ENCODE measurements around the gene GJD3. TPM values are rescaled to one million over a fixed set of nuclear protein-coding genes. Genes with fewer than 3 reads are reported as not detected.

Gene GJD3
- total and polyA plus RNA-seq, 9 of the 15 experiments (the other 6 are each of a cell fraction or from before 2014, with no cell fraction given) = 0.17 to 0.38 TPM; not detected in 7

DNA sequence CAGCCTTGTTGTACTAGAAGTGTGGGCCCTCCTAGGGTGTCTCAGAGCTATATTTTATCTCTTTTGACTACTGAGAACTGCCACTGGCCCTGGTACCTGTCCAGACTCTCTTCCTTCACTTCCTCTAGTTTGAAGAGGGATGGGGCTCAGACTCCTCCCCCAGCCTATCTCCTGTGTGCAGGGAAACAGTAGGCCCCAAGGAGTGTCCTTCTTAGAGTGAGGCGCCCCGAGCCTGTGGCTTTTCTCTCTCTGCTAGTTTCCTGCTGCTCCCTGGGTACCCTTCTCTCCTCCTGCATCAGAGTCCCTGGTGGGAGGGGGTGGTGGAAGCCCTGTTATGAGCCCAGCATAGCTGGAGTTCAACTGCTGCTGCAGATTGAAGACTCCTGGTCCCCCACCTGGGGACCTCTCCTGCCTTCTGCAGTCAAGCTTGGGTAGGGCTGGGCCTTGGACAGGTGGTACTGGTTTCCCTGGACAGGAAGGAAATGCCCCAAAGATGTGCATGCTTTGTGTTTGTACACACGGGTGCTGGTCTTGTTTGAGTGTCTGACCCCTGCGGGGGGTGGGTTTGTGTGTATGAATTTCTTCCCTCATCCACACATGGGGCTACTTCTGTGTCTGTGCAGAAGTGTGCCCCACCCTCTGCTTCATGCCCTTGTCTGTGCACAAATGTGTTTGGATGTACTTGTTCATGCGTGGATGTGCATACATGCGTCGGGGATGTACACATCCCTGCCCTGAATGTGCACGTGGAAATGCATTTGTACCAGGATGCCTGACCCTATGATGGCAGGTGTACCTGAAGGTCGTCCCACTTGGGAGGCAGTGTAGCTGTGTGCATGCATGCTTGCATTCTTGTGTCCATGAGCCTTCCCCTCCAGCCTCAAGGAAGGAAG, 48.6 kb downstream of the GJD3 start (continued):
- TF ChIP-seq, protein P1, sequence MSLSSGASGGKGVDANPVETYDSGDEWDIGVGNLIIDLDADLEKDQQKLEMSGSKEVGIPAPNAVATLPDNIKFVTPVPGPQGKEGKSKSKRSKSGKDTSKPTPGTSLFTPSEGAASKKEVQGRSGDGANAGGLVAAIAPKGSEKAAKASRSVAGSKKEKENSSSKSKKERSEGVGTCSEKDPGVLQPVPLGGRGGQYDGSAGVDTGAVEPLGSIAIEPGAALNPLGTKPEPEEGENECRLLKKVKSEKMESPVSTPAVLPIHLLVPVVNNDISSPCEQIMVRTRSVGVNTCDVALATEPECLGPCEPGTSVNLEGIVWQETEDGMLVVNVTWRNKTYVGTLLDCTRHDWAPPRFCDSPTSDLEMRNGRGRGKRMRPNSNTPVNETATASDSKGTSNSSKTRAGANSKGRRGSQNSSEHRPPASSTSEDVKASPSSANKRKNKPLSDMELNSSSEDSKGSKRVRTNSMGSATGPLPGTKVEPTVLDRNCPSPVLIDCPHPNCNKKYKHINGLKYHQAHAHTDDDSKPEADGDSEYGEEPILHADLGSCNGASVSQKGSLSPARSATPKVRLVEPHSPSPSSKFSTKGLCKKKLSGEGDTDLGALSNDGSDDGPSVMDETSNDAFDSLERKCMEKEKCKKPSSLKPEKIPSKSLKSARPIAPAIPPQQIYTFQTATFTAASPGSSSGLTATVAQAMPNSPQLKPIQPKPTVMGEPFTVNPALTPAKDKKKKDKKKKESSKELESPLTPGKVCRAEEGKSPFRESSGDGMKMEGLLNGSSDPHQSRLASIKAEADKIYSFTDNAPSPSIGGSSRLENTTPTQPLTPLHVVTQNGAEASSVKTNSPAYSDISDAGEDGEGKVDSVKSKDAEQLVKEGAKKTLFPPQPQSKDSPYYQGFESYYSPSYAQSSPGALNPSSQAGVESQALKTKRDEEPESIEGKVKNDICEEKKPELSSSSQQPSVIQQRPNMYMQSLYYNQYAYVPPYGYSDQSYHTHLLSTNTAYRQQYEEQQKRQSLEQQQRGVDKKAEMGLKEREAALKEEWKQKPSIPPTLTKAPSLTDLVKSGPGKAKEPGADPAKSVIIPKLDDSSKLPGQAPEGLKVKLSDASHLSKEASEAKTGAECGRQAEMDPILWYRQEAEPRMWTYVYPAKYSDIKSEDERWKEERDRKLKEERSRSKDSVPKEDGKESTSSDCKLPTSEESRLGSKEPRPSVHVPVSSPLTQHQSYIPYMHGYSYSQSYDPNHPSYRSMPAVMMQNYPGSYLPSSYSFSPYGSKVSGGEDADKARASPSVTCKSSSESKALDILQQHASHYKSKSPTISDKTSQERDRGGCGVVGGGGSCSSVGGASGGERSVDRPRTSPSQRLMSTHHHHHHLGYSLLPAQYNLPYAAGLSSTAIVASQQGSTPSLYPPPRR (CRISPR knock-in tag; IDR thresholded peaks at IDR 0.05; ENCODE audit: borderline replicate concordance) = no peak
- no peak for TF ChIP-seq ZSCAN29 (IDR thresholded peaks at IDR 0.05)
- TF ChIP-seq CREM (IDR thresholded peaks at IDR 0.05; ENCODE audit: low read depth) = no peak
- no peak for TF ChIP-seq STAT5B (CRISPR knock-in tag; IDR thresholded peaks at IDR 0.05)
- TF ChIP-seq ZNF695 (CRISPR knock-in tag; IDR thresholded peaks at IDR 0.05) = no peak
- no peak for TF ChIP-seq PCBP2 (IDR thresholded peaks at IDR 0.05; ENCODE audit: low read depth, low read length, poor library complexity, severe bottlenecking)
- no peak for TF ChIP-seq IRF2 (CRISPR knock-in tag; IDR thresholded peaks at IDR 0.05)
- peak; percentile 63; the same call in 1 of the 2 replicates for TF ChIP-seq SPI1 (IDR thresholded peaks at IDR 0.05; ENCODE audit: borderline replicate concordance, low read depth, low read length)
- TF ChIP-seq, protein P2, sequence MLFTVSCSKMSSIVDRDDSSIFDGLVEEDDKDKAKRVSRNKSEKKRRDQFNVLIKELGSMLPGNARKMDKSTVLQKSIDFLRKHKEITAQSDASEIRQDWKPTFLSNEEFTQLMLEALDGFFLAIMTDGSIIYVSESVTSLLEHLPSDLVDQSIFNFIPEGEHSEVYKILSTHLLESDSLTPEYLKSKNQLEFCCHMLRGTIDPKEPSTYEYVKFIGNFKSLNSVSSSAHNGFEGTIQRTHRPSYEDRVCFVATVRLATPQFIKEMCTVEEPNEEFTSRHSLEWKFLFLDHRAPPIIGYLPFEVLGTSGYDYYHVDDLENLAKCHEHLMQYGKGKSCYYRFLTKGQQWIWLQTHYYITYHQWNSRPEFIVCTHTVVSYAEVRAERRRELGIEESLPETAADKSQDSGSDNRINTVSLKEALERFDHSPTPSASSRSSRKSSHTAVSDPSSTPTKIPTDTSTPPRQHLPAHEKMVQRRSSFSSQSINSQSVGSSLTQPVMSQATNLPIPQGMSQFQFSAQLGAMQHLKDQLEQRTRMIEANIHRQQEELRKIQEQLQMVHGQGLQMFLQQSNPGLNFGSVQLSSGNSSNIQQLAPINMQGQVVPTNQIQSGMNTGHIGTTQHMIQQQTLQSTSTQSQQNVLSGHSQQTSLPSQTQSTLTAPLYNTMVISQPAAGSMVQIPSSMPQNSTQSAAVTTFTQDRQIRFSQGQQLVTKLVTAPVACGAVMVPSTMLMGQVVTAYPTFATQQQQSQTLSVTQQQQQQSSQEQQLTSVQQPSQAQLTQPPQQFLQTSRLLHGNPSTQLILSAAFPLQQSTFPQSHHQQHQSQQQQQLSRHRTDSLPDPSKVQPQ (CRISPR knock-in tag; IDR thresholded peaks at IDR 0.05; ENCODE audit: borderline replicate concordance) = no peak
- TF ChIP-seq HDAC2 (IDR thresholded peaks at IDR 0.05) = no peak
- TF ChIP-seq MEIS2 (IDR thresholded peaks at IDR 0.05; ENCODE audit: partially characterized antibody) = peak; percentile 56
- TF ChIP-seq CTBP1 (IDR thresholded peaks at IDR 0.05; ENCODE audit: borderline replicate concordance) = peak; percentile 30; the same call in 1 of the 2 replicates
- no peak for TF ChIP-seq PML (IDR thresholded peaks at IDR 0.05; ENCODE audit: low read length)
- TF ChIP-seq MYNN (IDR thresholded peaks at IDR 0.05) = no peak
- TF ChIP-seq MYNN (CRISPR knock-in tag; IDR thresholded peaks at IDR 0.05) = no peak
- no peak for TF ChIP-seq MAFF (IDR thresholded peaks at IDR 0.05; ENCODE audit: low read length)
- TF ChIP-seq SRSF3 (IDR thresholded peaks at IDR 0.05; ENCODE audit: insufficient read depth, low read length) = no peak
- no peak for TF ChIP-seq PHF21A (IDR thresholded peaks at IDR 0.05; ENCODE audit: borderline replicate concordance, low read depth)
- TF ChIP-seq MCM7 (IDR thresholded peaks at IDR 0.05) = no peak
- no peak for TF ChIP-seq ZNF324 (CRISPR knock-in tag; IDR thresholded peaks at IDR 0.05)
- TF ChIP-seq, protein P3, sequence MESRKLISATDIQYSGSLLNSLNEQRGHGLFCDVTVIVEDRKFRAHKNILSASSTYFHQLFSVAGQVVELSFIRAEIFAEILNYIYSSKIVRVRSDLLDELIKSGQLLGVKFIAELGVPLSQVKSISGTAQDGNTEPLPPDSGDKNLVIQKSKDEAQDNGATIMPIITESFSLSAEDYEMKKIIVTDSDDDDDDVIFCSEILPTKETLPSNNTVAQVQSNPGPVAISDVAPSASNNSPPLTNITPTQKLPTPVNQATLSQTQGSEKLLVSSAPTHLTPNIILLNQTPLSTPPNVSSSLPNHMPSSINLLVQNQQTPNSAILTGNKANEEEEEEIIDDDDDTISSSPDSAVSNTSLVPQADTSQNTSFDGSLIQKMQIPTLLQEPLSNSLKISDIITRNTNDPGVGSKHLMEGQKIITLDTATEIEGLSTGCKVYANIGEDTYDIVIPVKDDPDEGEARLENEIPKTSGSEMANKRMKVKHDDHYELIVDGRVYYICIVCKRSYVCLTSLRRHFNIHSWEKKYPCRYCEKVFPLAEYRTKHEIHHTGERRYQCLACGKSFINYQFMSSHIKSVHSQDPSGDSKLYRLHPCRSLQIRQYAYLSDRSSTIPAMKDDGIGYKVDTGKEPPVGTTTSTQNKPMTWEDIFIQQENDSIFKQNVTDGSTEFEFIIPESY (CRISPR knock-in tag; IDR thresholded peaks at IDR 0.05) = no peak

Data from K562 (cell line).